HCEC 1CT (cell line): ENCODE results near the gene RASSF1.

ENCODE experiments used
- DNase-seq: peaks from one replicate; pipeline ENCODE4 v3.0.0-alpha.2; 2017

RASSF1 gene

GRCh38 chr3:50340448-50341329, at the start of gene RASSF1:
Gene RASSF1 (minus strand): TSS chr3:50340836. CDS start chr3:50340805, 31 bp downstream.
- DNase-seq = peak; percentile 82

- DNase-seq = no peak
Measured at GRCh38 chr3:50389414-50389767, 48.8 kb upstream of the RASSF1 start.

GRCh38 chr3:50388720-50389413, 48.2 kb upstream of the RASSF1 start:
- no peak for DNase-seq

GRCh38 chr3:50388016-50388719, 47.5 kb upstream of the RASSF1 start:
- no peak for DNase-seq

- no peak for DNase-seq
Measured at GRCh38 chr3:50385754-50386153, 45.1 kb upstream of the RASSF1 start.

- DNase-seq = no peak
Measured at GRCh38 chr3:50383750-50384149, 43.1 kb upstream of the RASSF1 start.

- no peak for DNase-seq
Measured at GRCh38 chr3:50382722-50383121, 42.1 kb upstream of the RASSF1 start.

GRCh38 chr3:50381383-50381782, 40.7 kb upstream of the RASSF1 start:
- no peak for DNase-seq

- no peak for DNase-seq
Measured at GRCh38 chr3:50380405-50381085, 39.9 kb upstream of the RASSF1 start.

GRCh38 chr3:50378757-50379156, 38.1 kb upstream of the RASSF1 start:
- DNase-seq = no peak

GRCh38 chr3:50378024-50378423, 37.4 kb upstream of the RASSF1 start:
- no peak for DNase-seq

- DNase-seq = peak; percentile 8
Measured at GRCh38 chr3:50375258-50375931, 34.8 kb upstream of the RASSF1 start.

- no peak for DNase-seq
Measured at GRCh38 chr3:50374363-50375257, 34.0 kb upstream of the RASSF1 start.

GRCh38 chr3:50373146-50374051, 32.8 kb upstream of the RASSF1 start:
- no peak for DNase-seq

GRCh38 chr3:50372349-50372748, 31.7 kb upstream of the RASSF1 start:
- DNase-seq = no peak

GRCh38 chr3:50371133-50371685, 30.6 kb upstream of the RASSF1 start:
- peak; percentile 30 for DNase-seq

- no peak for DNase-seq
Measured at GRCh38 chr3:50370594-50370993, 30.0 kb upstream of the RASSF1 start.

GRCh38 chr3:50369012-50369670, 28.5 kb upstream of the RASSF1 start:
- DNase-seq = no peak

GRCh38 chr3:50365842-50366220, 25.2 kb upstream of the RASSF1 start:
- DNase-seq = no peak
